GM19043 (cell line): ENCODE measurements around the gene HAT1.
"Not testable (repeated sequence)": the region's sequence is repeated elsewhere in the genome, so short reads cannot be mapped to it uniquely, and the experiment has no call there.

ENCODE experiments used
- ATAC-seq: cut with Tn5 transposase; IDR thresholded peaks from one replicate; pipeline ENCODE4 v1.9.1; 2021; ENCODE audit warnings: low read depth; ENCODE audit not compliant: unreplicated experiment

HAT1 gene

GRCh38 chr2:171966688-171967087 lies 44.4 kb downstream of the HAT1 start:
- ATAC-seq: no peak

GRCh38 chr2:171968509-171968908 lies 46.2 kb downstream of the HAT1 start:
- ATAC-seq: no peak

- ATAC-seq: no peak
These were observed 50.2 kb downstream of the HAT1 start for GRCh38 chr2:171972329-171972982.

- no peak for ATAC-seq
These were observed 56.8 kb downstream of the HAT1 start for GRCh38 chr2:171979103-171979502.

GRCh38 chr2:171983924-171984323 lies 61.7 kb downstream of the HAT1 start:
- not testable (repeated sequence) for ATAC-seq

- no peak for ATAC-seq
These were observed 62.8 kb downstream of the HAT1 start for GRCh38 chr2:171985076-171985475.

- ATAC-seq: no peak
These were observed 64.5 kb downstream of the HAT1 start for GRCh38 chr2:171986778-171987177.

- ATAC-seq: no peak
These were observed 68.8 kb downstream of the HAT1 start for GRCh38 chr2:171991027-171991426.

- ATAC-seq: no peak
These were observed 73.3 kb downstream of the HAT1 start for GRCh38 chr2:171995586-171995985.

GRCh38 chr2:171996021-171996420 lies 73.8 kb downstream of the HAT1 start:
- no peak for ATAC-seq

GRCh38 chr2:171997031-171997430 lies 74.8 kb downstream of the HAT1 start:
- ATAC-seq: not testable (repeated sequence)

- ATAC-seq: no peak
These were observed 76.9 kb downstream of the HAT1 start for GRCh38 chr2:171999161-171999560.

- peak; percentile 98 for ATAC-seq
These were observed 77.6 kb downstream of the HAT1 start, which contains the start of gene METAP1D for GRCh38 chr2:171999604-172000469. METAP1D (plus strand) TSS chr2:171999953; CDS start chr2:171999970, 17 bp downstream.

- ATAC-seq: no peak
These were observed 78.6 kb downstream of the HAT1 start for GRCh38 chr2:172000696-172001361.

GRCh38 chr2:172007372-172007771 lies 85.1 kb downstream of the HAT1 start:
- ATAC-seq: no peak

- no peak for ATAC-seq
These were observed 87.6 kb downstream of the HAT1 start for GRCh38 chr2:172009823-172010222.

- ATAC-seq: no peak
These were observed 89.7 kb downstream of the HAT1 start for GRCh38 chr2:172011812-172012575.

- no peak for ATAC-seq
These were observed 90.6 kb downstream of the HAT1 start for GRCh38 chr2:172012677-172013391.

- peak; percentile 81 for ATAC-seq
These were observed 91.1 kb downstream of the HAT1 start for GRCh38 chr2:172013396-172013795.
